ENCODE results near the gene GMIP. TPM values are rescaled to one million over a fixed set of nuclear protein-coding genes. Genes with fewer than 3 reads are reported as not detected.
"Not testable (repeated sequence)": the region's sequence is repeated elsewhere in the genome, so short reads cannot be mapped to it uniquely, and the experiment has no call there.

Gene GMIP
- total RNA-seq, 1 donor from 2014 or later = 12.0 TPM

DNA sequence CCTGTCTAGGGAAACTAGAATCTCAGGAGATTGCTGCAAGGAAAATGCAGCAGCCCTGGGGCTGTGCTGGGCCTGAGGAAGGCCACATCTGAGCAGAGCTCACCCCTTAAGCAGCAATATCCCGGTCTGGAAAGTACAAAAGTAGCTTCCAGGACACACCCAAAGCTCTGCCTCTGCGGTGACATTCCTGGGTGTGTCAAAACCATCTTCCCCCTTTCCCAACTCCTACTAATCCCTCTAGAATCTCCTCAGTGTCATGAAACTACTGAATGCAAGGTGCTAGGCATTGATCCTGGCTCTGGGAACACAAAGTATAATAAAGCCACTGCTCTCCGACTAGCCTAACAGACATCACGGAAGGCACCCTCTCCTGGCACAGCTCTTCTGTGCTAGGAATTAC is 30.0 kb downstream of the GMIP start:
- Mint-ChIP-seq H3K27me3 (ENCODE audit: unreplicated experiment) (no peaks in the 10 kb centered on the region), H3K4me3 (ENCODE audit: unreplicated experiment) (no peak overlapping the region), H3K36me3 (ENCODE audit: unreplicated experiment) (no peaks in the 10 kb centered on the region), H3K9me3 (ENCODE audit: unreplicated experiment) (no peaks in the 10 kb centered on the region), H3K27ac (ENCODE audit: unreplicated experiment) (no peak overlapping the region), H3K4me1 (ENCODE audit: unreplicated experiment) (peaks cover 9% of the 10 kb centered on the region)
- TF ChIP-seq, protein P1, sequence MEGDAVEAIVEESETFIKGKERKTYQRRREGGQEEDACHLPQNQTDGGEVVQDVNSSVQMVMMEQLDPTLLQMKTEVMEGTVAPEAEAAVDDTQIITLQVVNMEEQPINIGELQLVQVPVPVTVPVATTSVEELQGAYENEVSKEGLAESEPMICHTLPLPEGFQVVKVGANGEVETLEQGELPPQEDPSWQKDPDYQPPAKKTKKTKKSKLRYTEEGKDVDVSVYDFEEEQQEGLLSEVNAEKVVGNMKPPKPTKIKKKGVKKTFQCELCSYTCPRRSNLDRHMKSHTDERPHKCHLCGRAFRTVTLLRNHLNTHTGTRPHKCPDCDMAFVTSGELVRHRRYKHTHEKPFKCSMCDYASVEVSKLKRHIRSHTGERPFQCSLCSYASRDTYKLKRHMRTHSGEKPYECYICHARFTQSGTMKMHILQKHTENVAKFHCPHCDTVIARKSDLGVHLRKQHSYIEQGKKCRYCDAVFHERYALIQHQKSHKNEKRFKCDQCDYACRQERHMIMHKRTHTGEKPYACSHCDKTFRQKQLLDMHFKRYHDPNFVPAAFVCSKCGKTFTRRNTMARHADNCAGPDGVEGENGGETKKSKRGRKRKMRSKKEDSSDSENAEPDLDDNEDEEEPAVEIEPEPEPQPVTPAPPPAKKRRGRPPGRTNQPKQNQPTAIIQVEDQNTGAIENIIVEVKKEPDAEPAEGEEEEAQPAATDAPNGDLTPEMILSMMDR (IDR thresholded peaks at IDR 0.05) = no peak
- no peak for DNase-seq (ENCODE audit: extremely low spot score, unreplicated experiment)

DNA sequence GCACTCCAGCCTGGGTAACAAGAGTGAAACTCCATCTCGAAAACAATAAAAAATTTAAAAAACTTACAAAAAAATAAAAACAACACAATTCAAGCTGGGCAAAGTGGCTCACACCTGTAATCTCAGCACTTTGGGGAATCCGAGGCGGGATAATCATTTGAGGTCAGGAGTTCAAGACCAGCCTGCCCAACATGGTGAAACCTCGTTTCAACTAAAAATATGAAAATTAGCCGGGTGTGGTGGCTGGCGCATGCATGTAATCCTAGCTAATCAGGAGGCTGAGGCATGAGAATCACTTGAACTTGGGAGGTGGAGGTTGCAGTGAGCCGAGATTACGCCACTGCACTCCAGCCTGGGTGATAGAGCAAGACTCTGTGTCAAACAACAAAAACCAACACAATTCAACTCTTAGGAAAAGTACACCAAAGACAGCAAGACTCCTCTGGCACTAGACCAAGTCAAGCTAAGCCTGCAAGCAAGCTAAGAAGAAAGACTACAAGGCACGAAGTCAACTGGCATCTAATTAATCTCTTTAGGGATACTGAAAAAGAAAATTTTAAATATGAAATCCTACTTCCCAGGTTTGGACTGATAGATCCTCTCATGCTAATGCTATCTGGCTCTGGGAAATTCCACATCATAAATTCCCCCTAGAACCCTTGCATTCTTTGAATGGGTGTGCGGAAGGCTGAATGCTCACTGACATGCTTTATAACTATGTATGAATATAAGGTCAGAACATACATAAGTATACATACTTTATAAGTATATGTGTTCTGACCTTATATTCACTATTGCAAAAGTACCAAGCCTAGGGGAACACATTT is 32.9 kb downstream of the GMIP start:
- Mint-ChIP-seq H3K36me3 (ENCODE audit: unreplicated experiment) (no peaks in the 10 kb centered on the region), H3K27me3 (ENCODE audit: unreplicated experiment) (no peaks in the 10 kb centered on the region), H3K9me3 (ENCODE audit: unreplicated experiment) (no peaks in the 10 kb centered on the region), H3K4me3 (ENCODE audit: unreplicated experiment) (no peak overlapping the region), H3K4me1 (ENCODE audit: unreplicated experiment) (peaks cover 6% of the 10 kb centered on the region), H3K27ac (ENCODE audit: unreplicated experiment) (no peak overlapping the region)
- TF ChIP-seq, protein P1 (IDR thresholded peaks at IDR 0.05) = no peak
- DNase-seq (ENCODE audit: extremely low spot score, unreplicated experiment) = no peak

DNA sequence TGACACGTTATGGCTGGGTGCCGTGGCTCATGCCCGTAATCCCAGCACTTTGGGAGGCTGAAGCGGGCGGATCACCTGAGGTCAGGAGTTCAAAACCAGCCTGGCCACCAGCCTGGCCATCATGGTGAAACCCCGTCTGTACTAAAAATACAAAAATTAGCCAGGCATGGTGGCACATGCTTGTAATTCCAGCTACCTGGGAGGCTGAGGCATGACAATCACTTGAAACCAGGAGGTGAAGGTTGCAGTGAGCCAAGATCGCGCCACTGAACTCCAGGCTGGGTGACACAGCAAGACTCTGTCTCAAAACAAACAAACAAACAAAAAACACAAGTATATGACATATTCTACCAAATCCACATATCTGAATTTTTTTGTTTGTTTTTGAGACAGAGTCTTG is 36.8 kb downstream of the GMIP start:
- not testable (repeated sequence) for H3K9me3 Mint-ChIP-seq (ENCODE audit: unreplicated experiment); H3K27ac Mint-ChIP-seq (ENCODE audit: unreplicated experiment); H3K4me3 Mint-ChIP-seq (ENCODE audit: unreplicated experiment); H3K36me3 Mint-ChIP-seq (ENCODE audit: unreplicated experiment); DNase-seq (ENCODE audit: extremely low spot score, unreplicated experiment); H3K4me1 Mint-ChIP-seq (ENCODE audit: unreplicated experiment); H3K27me3 Mint-ChIP-seq (ENCODE audit: unreplicated experiment)

DNA sequence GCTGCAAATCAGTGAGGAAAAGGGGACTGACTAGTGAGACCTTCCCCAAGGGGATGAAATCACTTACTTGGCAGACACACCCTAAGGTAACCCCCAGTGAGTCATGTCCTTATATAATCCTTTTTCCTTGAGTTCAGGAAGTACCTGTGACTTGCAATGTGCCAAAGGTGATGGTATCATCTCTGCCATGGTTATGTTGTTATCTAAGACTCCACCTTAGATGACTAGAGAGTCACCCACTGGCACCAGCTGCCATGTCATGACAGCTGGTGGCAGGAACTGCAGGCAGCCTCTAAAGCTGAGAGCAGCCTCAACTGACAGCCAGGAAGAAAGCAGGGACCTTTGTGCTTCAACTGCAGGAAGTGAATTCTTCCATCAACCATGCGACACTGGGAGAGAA is 37.4 kb downstream of the GMIP start:
- no peak for DNase-seq (ENCODE audit: extremely low spot score, unreplicated experiment)
- Mint-ChIP-seq H3K9me3 (ENCODE audit: unreplicated experiment) (no peaks in the 10 kb centered on the region), H3K27me3 (ENCODE audit: unreplicated experiment) (no peaks in the 10 kb centered on the region), H3K4me1 (ENCODE audit: unreplicated experiment) (no peaks in the 10 kb centered on the region), H3K27ac (ENCODE audit: unreplicated experiment) (no peak overlapping the region), H3K36me3 (ENCODE audit: unreplicated experiment) (no peaks in the 10 kb centered on the region), H3K4me3 (ENCODE audit: unreplicated experiment) (no peak overlapping the region)
- TF ChIP-seq, protein P1 (IDR thresholded peaks at IDR 0.05) = no peak

DNA sequence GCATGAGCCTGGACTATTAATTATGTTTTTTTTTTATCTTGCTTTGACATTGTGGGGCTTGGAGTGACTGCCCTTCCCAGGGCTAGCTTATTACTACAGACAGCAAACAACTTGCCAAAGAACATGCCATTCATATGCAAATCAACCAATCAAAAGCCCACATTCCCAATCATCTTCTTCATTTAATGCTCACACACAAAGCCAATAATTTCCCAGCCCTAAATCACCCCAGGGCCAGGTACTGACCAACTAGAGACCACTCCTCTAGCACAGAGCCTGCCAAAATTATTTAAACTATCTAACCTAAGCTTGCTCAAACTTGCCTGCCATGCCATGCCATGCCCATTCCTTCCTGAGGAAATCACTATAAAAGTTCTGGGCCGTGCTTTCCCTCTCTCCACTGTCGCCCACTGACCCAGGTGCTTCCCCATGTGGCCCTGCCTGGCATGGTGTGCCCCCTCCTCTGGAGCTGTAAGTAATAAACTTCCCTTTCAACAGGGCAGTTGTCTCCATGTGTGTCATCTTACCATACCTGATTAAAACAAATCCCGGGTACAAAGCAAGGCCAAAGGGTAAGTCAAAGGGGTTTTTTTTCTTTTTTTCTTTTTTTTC is 40.6 kb downstream of the GMIP start:
- Mint-ChIP-seq H3K4me1 (ENCODE audit: unreplicated experiment) (no peaks in the 10 kb centered on the region), H3K36me3 (ENCODE audit: unreplicated experiment) (no peaks in the 10 kb centered on the region), H3K9me3 (ENCODE audit: unreplicated experiment) (no peaks in the 10 kb centered on the region), H3K27me3 (ENCODE audit: unreplicated experiment) (no peaks in the 10 kb centered on the region), H3K27ac (ENCODE audit: unreplicated experiment) (no peak overlapping the region), H3K4me3 (ENCODE audit: unreplicated experiment) (no peak overlapping the region)
- no peak for DNase-seq (ENCODE audit: extremely low spot score, unreplicated experiment)
- TF ChIP-seq, protein P1 (IDR thresholded peaks at IDR 0.05) = no peak

All from osteocyte (in vitro differentiated cells).